ENCODE data around the gene KRT9.

- TF ChIP-seq CTCF (IDR thresholded peaks at IDR 0.05) (no peak), POLR2AphosphoS5 (IDR thresholded peaks at IDR 0.05) (no peak), POLR2A (IDR thresholded peaks at IDR 0.05) (no peak)
Observed at GRCh38 chr17:41600318-41600717, 28.5 kb upstream of the KRT9 start.
